NCI-H524 treated with DMSO at 0.1 percent for 48 hours (cell line): ENCODE data around the gene CLOCK.

Experiments used
- DNase-seq: peaks from one replicate; lab custom pipeline; 2025; lab: John Stamatoyannopoulos, UW

The CLOCK gene

GRCh38 chr4:55409468-55410171 lies 137.1 kb downstream of the CLOCK start:
- DNase-seq: peak; percentile 4

GRCh38 chr4:55407764-55408163 lies 138.9 kb downstream of the CLOCK start:
- no peak for DNase-seq

- DNase-seq: no peak
Measured at GRCh38 chr4:55407119-55407518, 139.6 kb downstream of the CLOCK start.

GRCh38 chr4:55406545-55406944 lies 140.2 kb downstream of the CLOCK start:
- no peak for DNase-seq

GRCh38 chr4:55405073-55405472 lies 141.6 kb downstream of the CLOCK start:
- DNase-seq: no peak

GRCh38 chr4:55399581-55399980 lies 147.1 kb downstream of the CLOCK start:
- DNase-seq: no peak

- DNase-seq: no peak
Measured at GRCh38 chr4:55398966-55399365, 147.7 kb downstream of the CLOCK start.

- DNase-seq: no peak
Measured at GRCh38 chr4:55398461-55398860, 148.2 kb downstream of the CLOCK start.

- no peak for DNase-seq
Measured at GRCh38 chr4:55397520-55398321, 149.0 kb downstream of the CLOCK start.

- DNase-seq: no peak
Measured at GRCh38 chr4:55397126-55397436, 149.6 kb downstream of the CLOCK start.

- no peak for DNase-seq
Measured at GRCh38 chr4:55396308-55397125, 150.2 kb downstream of the CLOCK start.

- peak; percentile 32 for DNase-seq
Measured at GRCh38 chr4:55395529-55396307, 151.0 kb downstream of the CLOCK start, which contains the start of gene TMEM165. TMEM165 (plus strand) TSS chr4:55395957; CDS start chr4:55396190, 233 bp downstream.

- no peak for DNase-seq
Measured at GRCh38 chr4:55395218-55395528, 151.5 kb downstream of the CLOCK start.

GRCh38 chr4:55393461-55394320 lies 153.0 kb downstream of the CLOCK start:
- no peak for DNase-seq

GRCh38 chr4:55386840-55387239 lies 159.9 kb downstream of the CLOCK start:
- DNase-seq: no peak

GRCh38 chr4:55386073-55386472 lies 160.6 kb downstream of the CLOCK start:
- no peak for DNase-seq

GRCh38 chr4:55385201-55385649 lies 161.5 kb downstream of the CLOCK start:
- no peak for DNase-seq

GRCh38 chr4:55382488-55383003 lies 164.2 kb downstream of the CLOCK start:
- no peak for DNase-seq

GRCh38 chr4:55381502-55381901 lies 165.2 kb downstream of the CLOCK start:
- peak; percentile 17 for DNase-seq

- no peak for DNase-seq
Measured at GRCh38 chr4:55380576-55380975, 166.1 kb downstream of the CLOCK start.
